Islet precursor cell (in vitro differentiated cells): ENCODE measurements around the gene IRF7.

Source experiments
- DNase-seq: peaks from one replicate; pipeline ENCODE4 v3.0.0-alpha.2; 2018

Gene IRF7

DNA sequence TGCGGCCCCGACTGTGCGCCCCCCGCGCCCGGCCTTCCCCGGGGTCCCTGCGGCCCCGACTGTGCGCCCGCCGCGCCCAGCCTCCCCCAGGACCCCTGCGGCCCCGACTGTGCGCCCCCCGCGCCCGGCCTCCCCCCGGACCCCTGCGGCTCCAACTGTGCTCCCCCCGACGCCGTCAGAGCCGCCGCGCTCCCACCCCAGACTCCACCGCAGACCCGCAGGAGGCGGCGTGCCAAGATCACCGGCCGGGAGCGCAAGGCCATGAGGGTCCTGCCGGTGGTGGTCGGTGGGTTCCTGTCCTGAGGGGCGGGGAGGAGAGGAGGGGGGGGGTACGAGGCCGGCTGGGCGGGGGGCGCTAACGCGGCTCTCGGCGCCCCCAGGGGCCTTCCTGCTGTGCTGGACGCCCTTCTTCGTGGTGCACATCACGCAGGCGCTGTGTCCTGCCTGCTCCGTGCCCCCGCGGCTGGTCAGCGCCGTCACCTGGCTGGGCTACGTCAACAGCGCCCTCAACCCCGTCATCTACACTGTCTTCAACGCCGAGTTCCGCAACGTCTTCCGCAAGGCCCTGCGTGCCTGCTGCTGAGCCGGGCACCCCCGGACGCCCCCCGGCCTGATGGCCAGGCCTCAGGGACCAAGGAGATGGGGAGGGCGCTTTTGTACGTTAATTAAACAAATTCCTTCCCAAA is 24.4 kb upstream of the IRF7 start:
- peak; percentile 58 for DNase-seq

DNA sequence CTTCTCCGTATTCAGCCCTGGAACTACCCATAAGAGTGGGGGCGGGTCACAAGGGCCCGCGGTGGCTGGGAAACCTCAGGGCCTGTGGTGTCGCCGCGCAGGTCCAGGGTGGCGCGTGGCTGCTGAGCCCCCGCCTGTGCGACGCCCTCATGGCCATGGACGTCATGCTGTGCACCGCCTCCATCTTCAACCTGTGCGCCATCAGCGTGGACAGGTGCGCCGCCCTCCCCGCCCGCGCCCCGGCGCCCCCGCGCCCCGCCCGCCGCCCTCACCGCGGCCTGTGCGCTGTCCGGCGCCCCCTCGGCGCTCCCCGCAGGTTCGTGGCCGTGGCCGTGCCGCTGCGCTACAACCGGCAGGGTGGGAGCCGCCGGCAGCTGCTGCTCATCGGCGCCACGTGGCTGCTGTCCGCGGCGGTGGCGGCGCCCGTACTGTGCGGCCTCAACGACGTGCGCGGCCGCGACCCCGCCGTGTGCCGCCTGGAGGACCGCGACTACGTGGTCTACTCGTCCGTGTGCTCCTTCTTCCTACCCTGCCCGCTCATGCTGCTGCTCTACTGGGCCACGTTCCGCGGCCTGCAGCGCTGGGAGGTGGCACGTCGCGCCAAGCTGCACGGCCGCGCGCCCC is 23.7 kb upstream of the IRF7 start:
- peak; percentile 53 for DNase-seq

- DNase-seq, result peak; percentile 66
Observed at GRCh38 chr11:638631-639331, 23.0 kb upstream of the IRF7 start.

DNA sequence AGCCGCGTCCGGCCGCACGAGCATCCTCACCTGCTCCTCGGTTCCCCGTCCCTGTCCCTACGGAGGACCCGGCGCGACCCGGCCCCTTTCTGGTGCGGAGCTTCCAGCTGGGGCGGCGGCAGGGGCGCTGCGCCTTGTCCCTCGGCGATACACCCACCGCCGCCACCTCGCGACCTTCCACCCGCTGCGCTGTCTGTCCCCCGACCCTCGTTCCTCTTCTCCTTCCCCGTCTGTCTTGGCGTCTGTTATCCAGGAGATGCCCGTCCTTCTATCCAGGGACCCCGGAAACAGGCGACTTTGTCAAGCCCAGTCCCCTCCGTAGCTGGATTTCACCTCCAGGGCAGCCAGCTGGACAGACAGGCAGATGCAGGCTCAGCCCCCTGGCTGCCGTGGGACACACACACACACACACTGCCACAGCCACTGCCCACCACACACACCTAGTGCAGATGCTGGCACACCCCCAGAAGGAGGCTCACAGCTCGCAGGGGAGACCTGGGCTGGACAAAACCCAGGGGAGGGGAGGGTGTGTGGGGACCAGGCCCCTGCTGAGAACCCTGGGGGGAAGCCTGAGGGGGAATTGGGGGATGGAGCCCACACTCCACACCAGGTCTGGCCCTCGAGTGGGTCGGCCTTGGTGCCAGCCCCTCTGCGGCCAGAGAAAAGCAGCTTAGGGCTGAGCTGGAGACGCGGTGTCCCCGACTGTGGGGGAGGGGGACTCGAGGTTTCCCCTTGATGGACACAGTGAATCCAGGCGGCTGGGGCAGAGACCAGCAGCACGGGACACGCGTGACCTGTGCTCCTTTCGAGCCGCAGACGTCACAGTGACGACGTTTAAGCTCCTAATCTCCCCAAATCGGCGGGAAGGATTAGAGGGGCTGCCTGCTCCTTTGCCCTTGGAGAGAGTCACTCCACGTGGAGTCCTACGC is 22.1 kb upstream of the IRF7 start:
- peak; percentile 55 for DNase-seq

- DNase-seq, result no peak
Observed at GRCh38 chr11:637333-637592, 21.5 kb upstream of the IRF7 start.

- DNase-seq, result peak; percentile 65
Observed at GRCh38 chr11:636511-637332, 21.0 kb upstream of the IRF7 start, which contains the start of gene DRD4. Gene DRD4, plus strand, starts transcription at chr11:637269. Its CDS starts 36 bp downstream, at chr11:637305.

DNA sequence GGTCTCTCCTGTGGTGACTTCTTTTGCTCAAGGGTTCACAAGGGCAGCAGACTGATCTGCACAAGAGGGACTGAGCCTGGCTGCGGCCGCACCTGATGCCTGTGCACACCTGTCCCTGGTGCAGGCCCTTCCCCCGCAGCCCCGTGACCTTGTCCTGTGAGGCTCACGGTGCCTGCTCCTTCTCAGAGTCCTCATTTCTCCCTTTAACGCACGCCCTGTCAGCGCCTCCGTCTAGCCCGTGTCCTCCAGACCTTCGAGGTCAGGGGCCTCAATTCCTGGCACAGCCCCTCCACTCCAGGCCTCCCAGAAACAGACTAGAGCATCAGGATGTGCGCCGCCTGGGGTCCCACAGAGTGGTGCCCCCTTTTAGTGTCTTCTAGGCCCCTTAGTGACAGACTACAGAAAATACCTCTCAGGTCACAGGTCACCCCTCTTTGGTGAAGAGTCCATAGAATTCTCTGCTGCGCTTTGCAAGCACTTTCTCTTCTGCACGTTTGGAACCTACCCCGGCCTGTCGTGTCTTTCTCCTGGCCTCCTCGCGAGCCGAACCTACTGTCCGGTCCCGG is 20.3 kb upstream of the IRF7 start:
- peak; percentile 57 for DNase-seq

DNA sequence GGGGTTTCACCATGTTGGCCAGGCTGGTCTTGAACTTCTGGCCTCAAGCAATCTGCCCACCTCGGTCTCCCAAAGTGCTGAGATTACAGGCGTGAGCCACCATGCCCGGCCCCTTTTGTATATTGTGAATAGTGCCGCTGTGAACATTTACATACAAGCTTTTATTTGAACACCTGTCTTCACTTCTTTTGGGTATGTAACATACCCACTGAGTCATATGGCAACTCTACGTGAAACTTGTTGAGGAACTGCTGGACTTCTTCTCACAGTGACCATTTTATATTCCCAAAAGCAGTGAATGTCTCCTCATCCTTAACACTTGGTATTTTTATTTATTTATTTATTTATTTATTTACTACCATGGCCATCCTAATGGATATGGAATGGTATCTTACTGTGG is 15.1 kb upstream of the IRF7 start:
- DNase-seq, result no peak

- no peak for DNase-seq
Observed at GRCh38 chr11:629237-629583, 13.5 kb upstream of the IRF7 start.

DNA sequence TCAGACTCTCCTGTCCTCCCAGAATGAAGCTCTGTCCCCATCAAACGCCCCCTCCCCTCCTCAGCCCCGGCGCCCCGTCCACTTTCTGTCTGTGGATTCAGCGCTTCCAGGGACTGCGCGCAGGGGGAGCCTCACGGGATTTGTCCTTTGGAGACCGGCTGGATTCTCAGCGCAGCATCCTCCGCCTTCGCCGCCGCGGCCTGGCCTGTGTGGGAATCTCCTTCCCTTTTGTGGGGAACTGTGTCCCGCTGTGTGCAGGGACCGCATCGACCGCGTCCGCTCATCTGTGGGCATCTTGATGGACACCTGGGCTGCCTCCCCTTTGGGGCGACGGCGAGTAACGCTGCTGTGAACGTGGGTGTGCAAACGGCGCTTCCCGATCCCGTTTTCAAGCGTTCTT is 12.3 kb upstream of the IRF7 start:
- no peak for DNase-seq

DNA sequence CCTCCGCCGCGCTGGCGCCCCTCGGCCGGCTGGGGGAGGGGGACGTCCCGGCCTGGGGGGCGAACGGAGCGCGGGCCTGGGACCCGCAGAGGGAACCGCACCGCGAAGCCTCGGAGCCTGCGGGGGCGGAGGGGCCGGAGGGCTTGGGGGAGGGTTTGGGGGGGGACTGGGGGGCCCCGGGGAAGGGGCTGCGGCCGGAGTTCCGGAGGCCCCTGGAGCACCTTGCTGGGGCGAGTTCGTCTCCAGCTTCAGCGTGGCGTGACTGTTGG is 11.5 kb upstream of the IRF7 start:
- DNase-seq, result no peak

DNA sequence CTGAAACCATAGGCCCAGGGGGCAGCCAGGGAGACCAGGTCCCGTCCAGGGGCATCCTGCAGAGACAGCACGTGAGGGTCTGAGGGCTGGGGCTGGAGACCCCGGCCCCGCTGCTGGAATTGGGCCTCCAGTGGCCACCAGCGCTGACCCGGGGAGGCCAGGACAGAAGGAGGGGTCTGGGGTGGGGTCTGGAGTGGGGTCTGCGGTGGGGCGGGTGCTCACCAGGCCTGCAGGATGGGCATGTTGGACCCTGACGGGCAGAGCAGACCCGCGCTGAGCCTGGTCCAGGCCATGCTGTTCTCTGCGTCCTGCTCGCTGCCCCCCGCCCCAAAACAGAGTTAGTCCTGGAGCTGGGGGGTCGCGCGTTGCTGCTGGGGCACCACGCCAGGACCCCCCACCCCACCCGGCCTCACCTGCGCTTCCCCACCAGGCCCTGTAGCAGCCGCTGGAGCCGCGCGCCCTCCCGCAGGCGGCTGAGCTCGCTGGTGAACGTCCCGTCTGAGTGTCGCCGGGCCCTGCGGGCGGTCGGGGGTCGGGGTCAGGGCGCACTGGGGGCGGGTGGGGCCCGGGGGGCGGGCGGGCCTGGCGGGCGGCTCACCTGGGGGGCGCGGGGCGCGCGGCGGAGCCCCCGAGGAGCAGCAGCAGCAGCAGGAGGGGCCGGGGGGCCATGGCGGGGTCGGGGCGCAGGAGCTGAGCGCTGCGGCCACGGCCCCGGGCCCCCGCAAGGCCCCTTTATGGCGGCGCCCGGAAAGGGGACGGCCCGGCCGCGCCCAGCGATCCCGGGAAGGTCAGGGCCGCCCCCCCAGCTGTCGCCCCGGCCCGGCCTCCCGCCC is 10.9 kb upstream of the IRF7 start, which contains the start of gene SCT:
Gene SCT (minus strand): TSS at position 707 of the 833 bp plus-strand sequence. CDS start 38 bp downstream, at position 669.
- DNase-seq, result no peak

GRCh38 chr11:625636-626268 is 10.0 kb upstream of the IRF7 start:
- no peak for DNase-seq

- DNase-seq, result no peak
Observed at GRCh38 chr11:624705-625635, 9.2 kb upstream of the IRF7 start, which contains the start of gene CDHR5. Gene CDHR5, minus strand, starts transcription at chr11:624955. Its CDS starts 53 bp downstream, at chr11:624902.

GRCh38 chr11:623999-624704 is 8.4 kb upstream of the IRF7 start:
- DNase-seq, result no peak

- no peak for DNase-seq
Observed at GRCh38 chr11:623349-623869, 7.7 kb upstream of the IRF7 start.

GRCh38 chr11:621838-622237 is 6.1 kb upstream of the IRF7 start:
- DNase-seq, result no peak
